Measurements from ENCODE around the gene CDKAL1. TPM values are rescaled to one million over a fixed set of nuclear protein-coding genes. Genes with fewer than 3 reads are reported as not detected.

The CDKAL1 gene
- total RNA-seq, 4 donors from 2014 or later, result 15.2 to 17.9 (median 17.1) TPM

GRCh38 chr6:20652299-20653084 lies 118.2 kb downstream of the CDKAL1 start:
- TF ChIP-seq, protein P1, sequence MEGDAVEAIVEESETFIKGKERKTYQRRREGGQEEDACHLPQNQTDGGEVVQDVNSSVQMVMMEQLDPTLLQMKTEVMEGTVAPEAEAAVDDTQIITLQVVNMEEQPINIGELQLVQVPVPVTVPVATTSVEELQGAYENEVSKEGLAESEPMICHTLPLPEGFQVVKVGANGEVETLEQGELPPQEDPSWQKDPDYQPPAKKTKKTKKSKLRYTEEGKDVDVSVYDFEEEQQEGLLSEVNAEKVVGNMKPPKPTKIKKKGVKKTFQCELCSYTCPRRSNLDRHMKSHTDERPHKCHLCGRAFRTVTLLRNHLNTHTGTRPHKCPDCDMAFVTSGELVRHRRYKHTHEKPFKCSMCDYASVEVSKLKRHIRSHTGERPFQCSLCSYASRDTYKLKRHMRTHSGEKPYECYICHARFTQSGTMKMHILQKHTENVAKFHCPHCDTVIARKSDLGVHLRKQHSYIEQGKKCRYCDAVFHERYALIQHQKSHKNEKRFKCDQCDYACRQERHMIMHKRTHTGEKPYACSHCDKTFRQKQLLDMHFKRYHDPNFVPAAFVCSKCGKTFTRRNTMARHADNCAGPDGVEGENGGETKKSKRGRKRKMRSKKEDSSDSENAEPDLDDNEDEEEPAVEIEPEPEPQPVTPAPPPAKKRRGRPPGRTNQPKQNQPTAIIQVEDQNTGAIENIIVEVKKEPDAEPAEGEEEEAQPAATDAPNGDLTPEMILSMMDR (IDR thresholded peaks at IDR 0.05; ENCODE audit: low read depth), result no peak

DNA sequence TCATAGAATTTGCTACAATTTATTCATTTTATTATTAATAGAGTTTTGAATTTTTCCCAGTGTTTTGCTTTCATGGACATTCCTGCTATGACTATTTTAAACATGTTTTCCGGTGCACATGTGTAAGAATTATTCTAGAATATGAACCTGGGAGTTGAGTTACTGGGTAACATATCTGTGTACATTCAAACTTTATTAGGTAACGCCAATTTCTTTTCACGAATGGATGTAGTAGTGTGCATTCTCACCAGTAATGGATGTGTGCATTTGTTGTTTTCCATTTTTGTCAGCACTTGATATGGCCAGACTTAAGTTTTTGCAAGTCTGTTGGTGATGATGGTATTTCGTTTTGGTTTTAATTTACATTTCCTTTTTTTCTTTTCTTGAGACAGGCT lies 118.8 kb downstream of the CDKAL1 start:
- TF ChIP-seq, protein P1 (IDR thresholded peaks at IDR 0.05; ENCODE audit: low read depth), result no peak

- TF ChIP-seq, protein P1 (IDR thresholded peaks at IDR 0.05; ENCODE audit: low read depth), result no peak
Observed at GRCh38 chr6:20655317-20655716, 121.1 kb downstream of the CDKAL1 start.

- TF ChIP-seq, protein P1 (IDR thresholded peaks at IDR 0.05; ENCODE audit: low read depth), result no peak
Observed at GRCh38 chr6:20657274-20657800, 123.1 kb downstream of the CDKAL1 start.

- TF ChIP-seq, protein P1 (IDR thresholded peaks at IDR 0.05; ENCODE audit: low read depth), result no peak
Observed at GRCh38 chr6:20658053-20658452, 123.8 kb downstream of the CDKAL1 start.

GRCh38 chr6:20658516-20658915 lies 124.3 kb downstream of the CDKAL1 start:
- TF ChIP-seq, protein P1 (IDR thresholded peaks at IDR 0.05; ENCODE audit: low read depth), result no peak

DNA sequence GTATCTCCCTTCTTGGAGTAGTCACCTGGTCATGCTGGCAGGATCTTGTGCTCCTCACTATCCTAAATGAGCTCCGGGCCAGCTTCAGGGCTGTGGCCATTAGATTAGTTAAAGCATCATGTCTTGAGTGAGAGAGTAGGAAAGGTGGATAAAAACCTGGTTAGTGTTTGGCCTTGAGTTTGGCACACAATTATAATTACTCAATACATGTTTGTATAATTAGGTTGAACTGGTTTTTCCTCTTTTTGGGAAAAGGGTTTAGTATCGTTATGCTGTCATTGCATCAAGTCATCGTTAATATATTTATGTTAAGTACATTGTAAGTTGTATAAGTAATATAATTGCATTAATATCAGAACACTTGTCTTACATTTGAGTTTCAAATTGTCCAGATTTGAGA lies 126.3 kb downstream of the CDKAL1 start:
- TF ChIP-seq, protein P1 (IDR thresholded peaks at IDR 0.05; ENCODE audit: low read depth), result no peak
